Prostate gland (tissue), 2 donors: ENCODE results near the gene TMC2.

Source experiments
- POLR2A ChIP-seq: fragments of 450-650 bp; IDR thresholded peaks from one replicate; pipeline ENCODE4 v1.6.1; 2016; ENCODE audit warnings: antibody characterized with exemption, mild to moderate bottlenecking
- POLR2AphosphoS5 ChIP-seq: sonication (generic); formaldehyde crosslinking; IDR thresholded peaks from one replicate; pipeline ENCODE4 v1.6.1; 2017; ENCODE audit warnings: antibody characterized with exemption
- TF ChIP-seq, protein P1 (sequence below), 4 experiments: fragments of 200-600 bp in 2 of 4; fragments of 450-650 bp in 2 of 4; sonication (generic) in 2 of 4; IDR thresholded peaks; 1 replicate in 3 of 4; 2 replicates in 1 of 4; pipeline ENCODE4 v1.5.1; 2016 to 2019; ENCODE audit warnings: antibody characterized with exemption in 4 of 4, mild to moderate bottlenecking in 2 of 4, moderate library complexity in 2 of 4

- TF ChIP-seq POLR2AphosphoS5 (no peak), POLR2A (no peak)
- TF ChIP-seq, protein P1, sequence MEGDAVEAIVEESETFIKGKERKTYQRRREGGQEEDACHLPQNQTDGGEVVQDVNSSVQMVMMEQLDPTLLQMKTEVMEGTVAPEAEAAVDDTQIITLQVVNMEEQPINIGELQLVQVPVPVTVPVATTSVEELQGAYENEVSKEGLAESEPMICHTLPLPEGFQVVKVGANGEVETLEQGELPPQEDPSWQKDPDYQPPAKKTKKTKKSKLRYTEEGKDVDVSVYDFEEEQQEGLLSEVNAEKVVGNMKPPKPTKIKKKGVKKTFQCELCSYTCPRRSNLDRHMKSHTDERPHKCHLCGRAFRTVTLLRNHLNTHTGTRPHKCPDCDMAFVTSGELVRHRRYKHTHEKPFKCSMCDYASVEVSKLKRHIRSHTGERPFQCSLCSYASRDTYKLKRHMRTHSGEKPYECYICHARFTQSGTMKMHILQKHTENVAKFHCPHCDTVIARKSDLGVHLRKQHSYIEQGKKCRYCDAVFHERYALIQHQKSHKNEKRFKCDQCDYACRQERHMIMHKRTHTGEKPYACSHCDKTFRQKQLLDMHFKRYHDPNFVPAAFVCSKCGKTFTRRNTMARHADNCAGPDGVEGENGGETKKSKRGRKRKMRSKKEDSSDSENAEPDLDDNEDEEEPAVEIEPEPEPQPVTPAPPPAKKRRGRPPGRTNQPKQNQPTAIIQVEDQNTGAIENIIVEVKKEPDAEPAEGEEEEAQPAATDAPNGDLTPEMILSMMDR (IDR thresholded peaks at IDR 0.05): no peak
Observed at GRCh38 chr20:2535711-2536559, 438 bp upstream of the TMC2 start.
